Heart left ventricle (tissue), 13 donors: ENCODE results near the gene ZNF275.

Experiments
- CTCF ChIP-seq, 12 donors: fragments of 200-600 bp; sonication (generic) in 4 of 12; IDR thresholded peaks; one replicate each; pipeline versions ENCODE4 v1.5.0 to v1.8.0; 2018 to 2022; ENCODE audit warnings: antibody characterized with exemption in 12 of 12, mild to moderate bottlenecking in 5 of 12
- POLR2A ChIP-seq, 2 donors: fragments of 450-650 bp; IDR thresholded peaks; one replicate each; pipeline ENCODE4 v1.6.1; 2017; ENCODE audit warnings: antibody characterized with exemption in 2 of 2, mild to moderate bottlenecking in 2 of 2, moderate library complexity in 2 of 2
- donor health status: ischemic (EF 13 %, LVEDD 7.1; RV severe dilation, severe dysfunction).
- donor health status: DM: no; HTN: yes; CAD: no.
- donor health status: DM: no; HTN: no; CAD: no.
- donor health status: ischemic (EF 25% LVEDD 6.9; RV normal size, moderate dysfunction).
- donor health status: ischemic (EF 25% LVEDD 5.7; RV mildly dilated, moderate dysfunction).
- donor health status: ischemic (EF 35%, LVEDD 5.7; RV mildly dilated, moderate dysfunction).
- donor health status: nonischemic (EF 11% LVEDD 7.7; RV severe dilation, severe dysfunction).
- donor health status: DM: yes; HTN: yes; CAD: no.
- donor health status: PGD.
- donor health status: ischemic (EF 29% LVEDD 5.4; RV normal size, mild dysfunction).
- donor health status: nonischemic (EF 23%, LVEDD 6.1; RV moderate dilation, normal function).

- TF ChIP-seq CTCF (IDR thresholded peaks at IDR 0.05), result no peak
- no peak for TF ChIP-seq POLR2A (IDR thresholded peaks at IDR 0.05)
Observed at GRCh38 chrX:153312041-153312440, 21.9 kb upstream of the ZNF275 start.
